Activated CD8-positive, alpha-beta memory T cell treated with anti-CD3 and anti-CD28 coated beads, Interleukin-2, amount 50 U/mL, for 1 hour (primary cell): ENCODE measurements around the gene MEST.
"Not testable (repeated sequence)": the region's sequence is repeated elsewhere in the genome, so short reads cannot be mapped to it uniquely, and the experiment has no call there.

Experiments
- DNase-seq: peaks from one replicate; pipeline ENCODE4 v3.0.0-alpha.2; 2020; ENCODE audit errors: extremely low read depth

Gene MEST

GRCh38 chr7:130491841-130492522, at the start of gene MEST:
Gene MEST, plus strand, starts transcription at chr7:130492085. Its CDS starts 229 bp downstream, at chr7:130492314.
- DNase-seq: no peak

- no peak for DNase-seq
These were observed 49.3 kb upstream of the MEST start for GRCh38 chr7:130442601-130443000.

- DNase-seq: no peak
These were observed 47.7 kb upstream of the MEST start for GRCh38 chr7:130444234-130444633.

GRCh38 chr7:130444751-130445407, 47.0 kb upstream of the MEST start:
- no peak for DNase-seq

- DNase-seq: no peak
These were observed 45.6 kb upstream of the MEST start for GRCh38 chr7:130446259-130446658.

- DNase-seq: not testable (repeated sequence)
These were observed 40.5 kb upstream of the MEST start for GRCh38 chr7:130451344-130451743.

GRCh38 chr7:130452951-130453350, 38.9 kb upstream of the MEST start:
- DNase-seq: no peak

GRCh38 chr7:130454959-130455358, 36.9 kb upstream of the MEST start:
- DNase-seq: no peak

- no peak for DNase-seq
These were observed 33.6 kb upstream of the MEST start for GRCh38 chr7:130458257-130458656.

GRCh38 chr7:130461272-130461671, 30.6 kb upstream of the MEST start:
- DNase-seq: no peak

GRCh38 chr7:130463553-130464434, 28.1 kb upstream of the MEST start:
- no peak for DNase-seq

- no peak for DNase-seq
These were observed 23.3 kb upstream of the MEST start for GRCh38 chr7:130468612-130469011.

GRCh38 chr7:130471974-130472373, 19.9 kb upstream of the MEST start:
- DNase-seq: no peak

GRCh38 chr7:130473289-130473688, 18.6 kb upstream of the MEST start:
- DNase-seq: no peak

GRCh38 chr7:130473876-130474275, 18.0 kb upstream of the MEST start:
- no peak for DNase-seq

- DNase-seq: no peak
These were observed 16.1 kb upstream of the MEST start for GRCh38 chr7:130475776-130476175.

GRCh38 chr7:130476297-130477150, 15.4 kb upstream of the MEST start:
- no peak for DNase-seq

GRCh38 chr7:130478991-130479390, 12.9 kb upstream of the MEST start:
- DNase-seq: no peak

- no peak for DNase-seq
These were observed 12.0 kb upstream of the MEST start for GRCh38 chr7:130479716-130480400.

- no peak for DNase-seq
These were observed 10.0 kb upstream of the MEST start for GRCh38 chr7:130481898-130482297.

GRCh38 chr7:130483031-130483430, 8.9 kb upstream of the MEST start:
- DNase-seq: no peak
